Fibroblast of upper back skin (primary cell): Measurements from ENCODE around the gene CASR.

Source experiments
- DNase-seq: peaks from one replicate; pipeline ENCODE4 v3.0.0-alpha.2; 2013

CASR gene

GRCh38 chr3:122215592-122216298, 32.3 kb downstream of the CASR start:
- no peak for DNase-seq

- no peak for DNase-seq
Measured at GRCh38 chr3:122217901-122218300, 34.4 kb downstream of the CASR start.

- no peak for DNase-seq
Measured at GRCh38 chr3:122219242-122219872, 35.9 kb downstream of the CASR start.

- no peak for DNase-seq
Measured at GRCh38 chr3:122227036-122227781, 43.7 kb downstream of the CASR start.

- DNase-seq: no peak
Measured at GRCh38 chr3:122230174-122230573, 46.7 kb downstream of the CASR start.

GRCh38 chr3:122231465-122232157, 48.1 kb downstream of the CASR start:
- DNase-seq: no peak

GRCh38 chr3:122232485-122232884, 49.0 kb downstream of the CASR start:
- DNase-seq: no peak

GRCh38 chr3:122233101-122233952, 49.9 kb downstream of the CASR start:
- no peak for DNase-seq

- no peak for DNase-seq
Measured at GRCh38 chr3:122234117-122234516, 50.6 kb downstream of the CASR start.

GRCh38 chr3:122235147-122235546, 51.7 kb downstream of the CASR start:
- no peak for DNase-seq

GRCh38 chr3:122239112-122239511, 55.6 kb downstream of the CASR start:
- no peak for DNase-seq

- peak; percentile 51 for DNase-seq
Measured at GRCh38 chr3:122245513-122246174, 62.2 kb downstream of the CASR start.

GRCh38 chr3:122246199-122246598, 62.7 kb downstream of the CASR start:
- DNase-seq: peak; percentile 6

- DNase-seq: peak; percentile 4
Measured at GRCh38 chr3:122247087-122247824, 63.8 kb downstream of the CASR start.

GRCh38 chr3:122247825-122248185, 64.3 kb downstream of the CASR start:
- peak; percentile 52 for DNase-seq

GRCh38 chr3:122251428-122251827, 68.0 kb downstream of the CASR start:
- DNase-seq: no peak

GRCh38 chr3:122253581-122253980, 70.1 kb downstream of the CASR start:
- no peak for DNase-seq

- no peak for DNase-seq
Measured at GRCh38 chr3:122255757-122256439, 72.4 kb downstream of the CASR start.

GRCh38 chr3:122257644-122258364, 74.3 kb downstream of the CASR start:
- no peak for DNase-seq
